Type B pancreatic cell (in vitro differentiated cells): ENCODE data around the gene CPEB3. TPM values are rescaled to one million over a fixed set of nuclear protein-coding genes. Genes with fewer than 3 reads are reported as not detected.

Source experiments
- DNase-seq: peaks from one replicate; pipeline ENCODE4 v3.0.0; 2021; ENCODE audit warnings: mixed read lengths; ENCODE audit not compliant: unreplicated experiment; ENCODE audit errors: extremely low spot score
- H3K27ac Mint-ChIP-seq: 2 replicates; pipeline ENCODE4 v1.8.0; 2021; ENCODE audit warnings: mild to moderate bottlenecking, mixed read lengths
- H3K27me3 Mint-ChIP-seq: 2 replicates; pipeline ENCODE4 v1.8.0; 2021; ENCODE audit warnings: mixed read lengths
- H3K36me3 Mint-ChIP-seq: 2 replicates; pipeline ENCODE4 v1.8.0; 2021; ENCODE audit warnings: mixed read lengths
- H3K4me1 Mint-ChIP-seq: one replicate; pipeline ENCODE4 v1.8.0; 2021; ENCODE audit warnings: mixed read lengths; ENCODE audit not compliant: unreplicated experiment
- H3K4me3 Mint-ChIP-seq: 2 replicates; pipeline ENCODE4 v1.8.0; 2021; ENCODE audit warnings: mild to moderate bottlenecking, mixed read lengths
- H3K9me3 Mint-ChIP-seq: 2 replicates; pipeline ENCODE4 v1.8.0; 2021; ENCODE audit warnings: mixed read lengths
- CTCF ChIP-seq: fragments of 200-600 bp; sonication (generic); conservative IDR thresholded peaks from 2 replicates; pipeline ENCODE4 v1.5.0; 2021; ENCODE audit warnings: antibody characterized with exemption, mild to moderate bottlenecking
- total RNA-seq: library from RNA; stranded (reverse); gene quantifications from 2 replicates; pipeline ENCODE4 v1.2.1, GENCODE V29; 2021; ENCODE audit warnings: low replicate concordance

Gene CPEB3
- total RNA-seq, 1 donor from 2014 or later = 2.3 TPM

- H3K27me3 Mint-ChIP-seq = no peaks in the 10 kb centered on the region
- DNase-seq = no peak
- H3K4me3 Mint-ChIP-seq = no peak overlapping the region
- H3K27ac Mint-ChIP-seq = no peak overlapping the region
- H3K36me3 Mint-ChIP-seq = peaks cover 46% of the 10 kb centered on the region
- peaks cover 5% of the 10 kb centered on the region for H3K9me3 Mint-ChIP-seq
- TF ChIP-seq CTCF = no peak
- no peaks in the 10 kb centered on the region for H3K4me1 Mint-ChIP-seq
Measured at GRCh38 chr10:92003258-92003657, 287.6 kb downstream of the CPEB3 start.

GRCh38 chr10:92001995-92002394 lies 288.9 kb downstream of the CPEB3 start:
- Mint-ChIP-seq H3K4me1 (no peaks in the 10 kb centered on the region), H3K27ac (no peak overlapping the region), H3K36me3 (peaks cover 53% of the 10 kb centered on the region), H3K27me3 (no peaks in the 10 kb centered on the region), H3K4me3 (no peak overlapping the region), H3K9me3 (peaks cover 5% of the 10 kb centered on the region)
- TF ChIP-seq CTCF = no peak
- DNase-seq = no peak

- Mint-ChIP-seq H3K27me3 (no peaks in the 10 kb centered on the region), H3K4me1 (no peaks in the 10 kb centered on the region), H3K36me3 (peaks cover 55% of the 10 kb centered on the region), H3K9me3 (peaks cover 5% of the 10 kb centered on the region), H3K4me3 (no peak overlapping the region), H3K27ac (no peak overlapping the region)
- no peak for DNase-seq
- no peak for TF ChIP-seq CTCF
Measured at GRCh38 chr10:92001581-92001980, 289.3 kb downstream of the CPEB3 start.

Other genes with a start within 250 kb of the CPEB3 start
- gene MARCHF5, start 89 bp upstream of the CPEB3 start, total RNA-seq = 57.8 and 59.8 TPM in 2 replicates